ENCODE data around the gene LMCD1.

The LMCD1 gene

DNA sequence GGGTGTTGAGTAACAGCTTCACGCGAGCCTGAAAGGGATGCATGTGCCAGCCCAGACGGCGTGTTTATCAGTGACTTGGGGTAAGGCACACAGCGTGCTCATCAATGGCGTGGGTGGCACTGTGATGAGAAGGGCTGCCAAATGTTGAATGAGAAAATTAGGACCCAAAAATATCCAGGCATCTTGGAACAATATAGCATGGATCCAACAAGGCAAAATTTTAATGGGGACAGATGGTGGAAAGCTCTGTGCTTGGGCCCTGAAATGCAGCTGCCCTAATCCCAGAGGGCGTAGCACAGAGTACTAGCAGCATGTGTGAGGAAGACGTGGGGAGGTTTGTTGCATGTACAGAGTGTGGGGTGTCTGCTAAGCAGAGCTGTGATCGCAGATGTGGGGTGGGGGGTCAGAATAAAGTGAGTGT is 94.1 kb downstream of the LMCD1 start:
- no peak for DNase-seq

DNA sequence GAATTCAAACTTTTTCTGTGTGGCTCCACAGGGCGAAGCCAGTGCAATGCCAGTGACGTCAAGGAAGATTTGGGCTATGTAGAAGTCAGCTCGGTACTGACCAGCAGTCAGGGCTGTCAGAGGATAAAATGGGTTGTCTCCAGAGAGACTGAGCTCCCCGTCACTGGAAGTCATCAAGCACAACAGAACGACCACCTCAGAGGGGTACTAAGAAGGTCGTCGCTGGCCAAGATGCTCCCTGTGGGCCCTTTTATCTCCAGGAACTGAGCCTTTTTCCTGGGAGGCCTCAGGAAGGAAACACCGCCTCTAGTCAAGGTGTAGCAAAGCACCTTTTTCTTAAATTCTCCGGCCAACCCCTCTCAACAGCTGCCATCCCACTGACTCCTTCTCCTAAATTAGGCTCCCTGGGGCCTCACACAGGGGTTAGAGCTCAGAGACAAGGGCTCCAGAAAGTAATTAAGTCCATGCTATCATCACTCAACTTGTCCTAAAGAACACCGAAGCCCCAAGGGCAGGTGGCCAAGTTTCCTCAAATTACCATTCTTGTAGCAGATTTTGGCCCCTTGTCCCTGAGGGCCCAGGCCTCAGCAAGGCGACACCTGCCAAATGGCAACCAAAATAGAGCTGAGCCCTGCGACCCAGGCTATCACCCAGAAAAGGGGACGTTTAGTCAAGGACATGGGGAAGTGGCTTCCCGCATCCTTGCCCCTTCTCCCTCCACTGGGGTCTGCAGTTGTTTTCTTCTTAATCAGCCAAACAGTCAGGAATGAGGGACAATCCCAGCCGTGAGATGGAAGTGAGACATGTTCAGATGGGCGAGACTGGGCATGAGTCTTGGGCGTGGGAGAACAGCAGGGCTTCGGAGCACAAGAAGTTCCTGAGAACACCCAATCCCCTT is 94.9 kb downstream of the LMCD1 start:
- no peak for DNase-seq

DNA sequence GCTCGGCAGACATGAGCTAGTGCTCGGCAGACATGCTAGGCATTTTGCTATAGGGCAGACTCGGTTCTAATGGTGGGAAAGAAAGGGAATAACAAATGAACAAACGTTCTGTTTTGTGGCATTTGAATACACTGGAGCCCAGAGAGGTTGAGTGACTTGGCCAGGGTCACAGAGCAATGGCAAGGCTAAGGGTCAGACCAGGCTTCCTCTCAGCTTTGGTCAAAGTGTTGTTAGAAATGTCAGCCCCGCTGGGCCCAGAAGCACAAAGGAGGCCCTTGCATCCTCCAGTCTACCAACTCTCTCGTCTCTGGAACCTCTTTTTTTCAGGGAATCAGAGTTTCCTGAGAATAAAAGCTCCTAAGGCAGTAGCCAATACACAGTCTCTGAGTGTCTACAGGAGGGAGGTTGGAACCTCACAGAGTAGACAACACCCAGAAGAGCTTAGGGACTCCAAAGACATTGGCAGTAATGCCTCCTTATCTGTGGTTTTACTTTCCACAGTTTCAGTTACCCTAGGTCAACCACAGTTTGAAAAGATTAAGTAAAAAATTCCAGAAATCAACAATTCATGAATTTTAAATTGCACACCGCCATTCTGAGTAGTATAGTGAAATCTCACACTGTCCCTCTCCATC is 95.7 kb downstream of the LMCD1 start:
- peak; percentile 57 for DNase-seq

DNA sequence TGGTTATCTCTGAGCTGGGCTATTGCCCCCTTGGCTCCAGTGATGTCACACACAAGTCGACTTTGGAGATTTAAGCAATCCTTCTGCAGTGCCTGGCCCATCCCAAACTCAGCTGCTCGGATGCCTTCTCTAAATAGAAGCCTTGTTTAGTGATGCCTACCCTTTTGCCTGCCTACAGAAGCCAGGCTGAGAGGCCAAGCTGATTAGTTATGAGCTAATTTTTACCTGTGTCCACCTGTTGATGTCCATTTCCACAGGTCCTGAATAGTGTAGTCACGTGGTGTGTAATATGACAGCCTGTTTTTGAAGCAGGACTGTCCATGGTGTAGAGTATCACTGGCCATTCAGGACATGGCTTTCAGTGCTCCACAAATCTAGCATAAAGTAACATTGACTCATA is 97.5 kb downstream of the LMCD1 start:
- no peak for DNase-seq

DNA sequence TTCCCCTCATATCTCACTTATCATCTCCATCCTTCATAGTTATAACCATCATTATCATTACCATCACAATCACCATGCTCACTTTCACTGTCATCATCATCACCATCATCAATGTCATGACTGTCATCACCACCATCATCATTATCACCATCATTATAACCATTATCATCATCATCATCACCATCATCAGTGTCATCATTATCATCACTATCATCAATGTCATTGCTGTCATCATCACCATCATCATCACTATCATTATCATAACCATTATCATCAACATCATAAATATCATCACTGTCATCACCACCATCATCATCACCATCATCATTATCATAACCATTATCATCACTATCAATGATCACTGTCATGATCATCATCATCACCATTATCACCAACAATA is 98.8 kb downstream of the LMCD1 start:
- DNase-seq = no peak

DNA sequence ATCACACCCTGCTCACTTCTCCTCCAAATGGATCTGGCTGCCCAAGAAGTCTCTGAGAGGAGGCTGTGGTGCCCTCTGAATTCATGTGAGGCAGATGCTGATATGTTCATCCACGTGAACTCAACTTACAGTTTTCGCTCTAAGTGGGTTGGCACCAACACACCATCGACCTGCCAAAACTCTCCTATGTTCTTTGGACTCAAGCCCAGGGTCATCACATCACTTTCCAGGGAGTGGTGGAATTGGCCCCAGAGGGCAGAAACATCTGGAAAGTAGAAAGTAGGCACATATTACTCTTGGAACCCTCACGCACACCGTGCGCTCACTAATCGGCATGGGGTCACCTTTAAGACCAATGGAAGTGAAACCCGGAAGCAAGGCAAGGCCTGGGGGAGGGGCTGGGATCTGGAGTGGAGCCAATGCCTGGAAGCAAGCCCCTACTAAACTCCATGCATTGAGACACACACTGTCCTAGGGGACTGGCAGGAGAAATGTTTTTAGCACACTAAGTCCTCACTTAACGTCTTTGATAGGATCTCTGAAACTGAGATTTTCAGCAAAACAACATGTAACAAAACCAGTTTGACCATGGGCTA is 101.6 kb downstream of the LMCD1 start:
- DNase-seq = no peak

DNA sequence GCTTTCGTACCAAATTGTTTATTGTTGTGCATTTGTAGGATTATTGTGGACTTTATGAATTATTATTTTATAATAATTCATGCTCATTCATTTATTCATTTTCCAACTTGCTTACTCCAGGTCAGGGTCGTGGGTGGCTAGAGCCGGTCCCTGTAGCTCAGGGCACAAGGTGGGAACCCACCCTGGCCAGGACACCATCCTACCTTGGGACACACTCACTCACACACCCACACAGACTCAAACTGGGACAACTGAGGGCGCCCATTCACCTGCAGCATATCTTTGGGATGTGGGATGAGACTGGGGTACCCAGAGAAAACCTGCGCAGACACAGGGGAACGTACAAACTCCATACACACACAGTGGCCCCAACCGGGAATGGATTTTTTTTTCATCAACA is 102.4 kb downstream of the LMCD1 start:
- no peak for DNase-seq

DNA sequence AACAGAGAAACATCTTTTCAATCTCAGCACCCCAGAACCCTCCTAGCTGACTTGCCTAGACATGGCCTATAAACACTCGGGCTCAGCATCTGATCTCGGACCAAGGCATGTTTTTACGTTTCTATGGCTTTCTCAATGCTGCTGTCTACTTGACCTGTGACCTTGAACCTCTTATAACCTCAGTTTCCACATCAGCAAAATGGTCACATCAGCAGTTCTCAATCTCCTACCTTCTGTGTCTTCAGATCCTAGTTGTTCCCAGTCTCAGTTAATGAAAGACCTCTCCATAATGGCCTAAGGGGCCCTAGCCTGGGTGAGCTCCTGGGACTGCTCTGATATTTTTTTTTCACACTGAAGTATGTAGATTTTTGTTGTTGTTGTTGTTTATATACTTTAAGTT is 103.4 kb downstream of the LMCD1 start:
- DNase-seq = no peak

DNA sequence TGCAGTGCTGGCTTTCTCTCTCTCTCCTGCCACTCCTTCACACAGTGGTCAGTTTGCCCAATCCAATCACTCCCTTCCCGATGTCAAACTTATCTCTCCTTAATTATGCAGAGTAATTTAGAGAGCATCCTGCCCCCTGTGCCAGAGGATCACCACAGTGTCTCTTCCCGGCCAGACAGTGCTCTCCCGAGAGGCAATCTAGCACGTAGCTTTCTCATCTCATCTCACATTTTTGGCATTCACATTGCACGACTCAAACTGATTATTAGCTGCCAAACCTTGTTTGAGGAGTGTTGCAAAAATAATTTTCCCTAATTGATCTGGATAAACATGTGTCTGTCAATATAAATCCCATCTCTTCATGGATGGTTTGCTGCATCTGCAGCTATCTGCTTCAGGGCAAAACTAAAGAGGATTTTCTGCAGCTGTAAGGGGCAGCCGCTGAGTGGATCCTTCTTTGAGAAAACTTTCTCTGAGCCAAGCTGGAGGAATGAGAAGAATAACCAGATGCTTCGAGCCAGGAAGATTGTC is 105.1 kb downstream of the LMCD1 start:
- no peak for DNase-seq

DNA sequence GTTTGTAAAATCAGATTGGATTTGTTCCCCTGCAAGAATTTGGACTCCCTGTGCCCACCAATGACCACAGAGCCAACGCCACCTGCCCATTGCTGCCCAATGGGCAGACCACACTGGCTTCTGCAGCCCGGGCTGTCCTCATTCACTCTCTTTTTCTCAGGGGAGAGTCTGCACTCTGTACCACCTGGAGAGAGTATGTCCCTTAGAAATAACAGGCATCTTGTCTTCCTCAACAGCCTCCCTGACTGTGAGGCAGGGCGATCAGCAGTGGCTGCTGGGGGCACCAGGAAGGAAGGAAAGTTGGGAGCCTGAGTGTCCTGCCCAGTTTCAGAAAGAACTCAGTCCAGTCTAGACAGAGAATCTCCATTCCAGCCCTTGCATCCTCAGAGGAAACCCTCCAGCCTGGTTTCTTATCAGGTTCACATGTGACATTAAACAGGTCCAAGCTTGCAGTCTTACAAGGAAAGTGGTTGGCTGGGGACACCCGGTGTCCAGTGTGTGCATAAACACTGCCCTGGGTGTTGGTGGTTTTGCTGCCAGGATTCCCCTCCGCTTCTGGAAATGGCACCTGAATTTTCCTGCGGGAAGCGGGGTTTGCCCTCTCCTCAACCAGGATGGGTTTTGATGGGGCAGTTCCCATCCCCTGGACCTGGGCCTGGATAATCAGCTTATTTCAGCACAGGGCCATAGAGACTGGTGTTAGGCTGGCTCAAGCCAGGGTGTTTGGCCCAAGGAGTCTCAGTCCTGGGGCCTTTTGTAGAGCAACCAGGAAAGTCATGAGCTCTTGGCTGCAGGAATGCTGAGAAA is 105.8 kb downstream of the LMCD1 start:
- DNase-seq = peak; percentile 42

DNA sequence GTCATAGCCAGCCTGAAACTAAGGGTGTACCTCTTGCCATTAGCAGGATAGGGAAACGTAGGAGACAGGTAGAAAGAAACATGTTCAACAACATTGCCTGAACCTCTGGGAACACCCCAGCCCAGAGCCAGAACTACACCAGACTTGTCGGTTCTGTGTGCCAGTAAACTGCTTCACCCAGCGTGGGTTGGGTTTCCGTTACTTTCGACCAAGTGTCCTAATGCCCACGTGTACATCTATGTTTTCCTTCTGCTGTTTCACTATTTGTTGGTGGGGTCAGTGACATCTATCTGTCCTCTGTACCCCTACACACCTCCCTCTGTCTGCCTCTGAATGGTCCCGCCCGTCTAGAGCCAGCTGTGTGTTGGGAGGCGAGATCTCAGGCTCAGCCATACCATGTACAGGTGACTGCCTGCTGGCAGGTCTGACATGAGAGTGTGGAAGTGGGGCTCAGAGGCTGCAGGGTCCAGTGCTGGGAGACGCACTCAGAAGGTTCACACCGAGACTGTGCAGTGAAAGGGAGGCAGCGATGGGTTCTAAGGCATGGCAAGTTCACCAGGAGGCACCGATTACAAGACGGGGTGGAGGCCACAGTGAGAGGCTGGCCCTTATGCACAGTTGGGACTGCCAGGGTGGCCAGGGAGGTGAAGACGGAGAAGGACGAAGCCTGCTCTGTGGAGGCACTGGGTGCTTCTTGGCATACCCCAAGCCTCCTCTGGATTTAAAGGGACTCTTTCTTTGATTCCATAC is 106.6 kb downstream of the LMCD1 start:
- DNase-seq = no peak

DNA sequence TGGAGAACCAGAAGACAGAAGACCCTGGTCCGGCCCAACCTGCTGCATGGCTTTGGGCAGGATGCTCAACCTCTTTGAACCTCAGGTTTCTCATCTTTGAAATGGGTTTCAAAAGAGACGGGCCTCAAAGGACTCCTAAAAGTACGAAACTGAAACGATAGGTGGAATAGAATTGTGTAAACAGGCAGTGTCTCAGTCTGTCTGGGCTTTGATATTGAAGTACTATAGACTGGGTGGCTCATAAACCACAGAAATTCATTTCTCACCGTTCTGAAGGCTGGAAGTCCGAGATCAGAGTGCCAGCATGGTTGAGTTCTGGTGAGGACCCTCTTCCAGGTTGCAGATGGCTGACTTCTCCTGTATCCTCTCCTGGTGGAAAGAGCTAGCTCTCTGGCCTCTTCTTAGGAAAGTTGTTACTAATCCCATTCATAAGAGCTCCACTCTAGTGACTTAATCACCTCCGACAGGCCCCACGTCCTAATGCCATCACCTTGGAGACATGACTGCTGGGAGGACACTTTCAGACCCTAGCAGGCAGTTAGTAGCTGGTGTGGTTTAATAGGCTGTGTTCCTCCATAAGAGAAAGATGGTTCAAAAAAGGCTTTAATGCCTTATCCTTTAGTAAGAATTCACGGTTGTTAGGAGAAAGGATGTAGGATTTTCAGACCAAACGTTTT is 107.3 kb downstream of the LMCD1 start:
- no peak for DNase-seq

DNA sequence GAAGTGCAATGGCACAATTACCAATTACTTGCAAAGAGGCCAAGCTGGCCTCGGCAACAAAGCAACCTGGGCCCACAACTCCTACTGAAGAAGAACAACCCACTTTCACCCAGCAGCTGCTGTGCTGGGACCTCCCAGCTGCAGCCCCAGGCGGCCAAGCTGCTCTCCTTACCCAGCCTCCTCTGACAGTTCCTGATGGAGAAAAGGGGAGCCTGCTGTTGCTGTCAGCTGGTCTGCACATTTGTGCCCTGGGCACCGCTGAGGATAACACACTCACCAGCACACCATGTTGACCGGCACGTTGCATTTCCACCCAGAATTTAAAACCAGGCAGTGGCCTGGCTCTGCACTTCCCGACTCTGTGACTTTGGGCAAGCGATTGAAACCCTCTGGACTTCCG is 109.3 kb downstream of the LMCD1 start:
- DNase-seq = no peak

DNA sequence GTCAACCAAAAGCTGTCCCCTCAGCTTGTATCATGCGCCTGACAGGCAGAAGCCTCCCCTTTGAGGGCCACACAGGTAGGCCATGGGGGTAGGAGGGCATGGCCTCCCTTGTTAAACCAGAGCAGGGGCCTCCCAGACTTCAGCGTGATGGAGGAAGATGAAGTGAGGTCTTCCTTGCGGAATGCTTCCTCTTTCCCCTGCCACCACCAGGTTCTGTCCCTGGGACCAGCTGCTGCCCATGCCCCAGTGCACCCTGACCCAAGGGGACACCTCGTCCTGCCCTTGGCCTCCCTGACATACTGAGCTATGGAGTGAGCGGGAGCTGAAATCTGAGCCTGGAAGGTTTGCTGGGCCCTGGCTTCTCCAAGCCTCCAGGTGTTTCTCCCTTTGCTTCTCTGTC is 116.3 kb downstream of the LMCD1 start:
- DNase-seq = no peak

DNA sequence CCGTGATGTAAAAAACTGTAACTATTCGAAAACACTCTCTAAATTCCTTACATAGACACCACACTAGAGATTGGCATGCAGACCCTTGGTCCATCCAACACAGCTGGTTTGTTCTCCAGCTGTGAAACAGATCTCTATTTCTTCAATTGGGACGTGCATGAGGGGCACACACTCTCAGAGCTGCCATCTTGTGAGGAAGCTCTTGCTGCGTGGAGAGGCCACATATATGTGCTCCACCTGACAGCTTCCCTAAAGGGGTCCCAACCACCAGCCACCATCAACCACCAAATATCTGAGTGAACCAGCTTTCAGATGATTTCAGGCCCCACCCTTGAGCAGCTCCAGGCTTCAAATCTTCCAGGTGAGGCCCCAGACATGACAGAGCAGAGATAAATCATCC is 117.3 kb downstream of the LMCD1 start:
- DNase-seq = no peak

DNA sequence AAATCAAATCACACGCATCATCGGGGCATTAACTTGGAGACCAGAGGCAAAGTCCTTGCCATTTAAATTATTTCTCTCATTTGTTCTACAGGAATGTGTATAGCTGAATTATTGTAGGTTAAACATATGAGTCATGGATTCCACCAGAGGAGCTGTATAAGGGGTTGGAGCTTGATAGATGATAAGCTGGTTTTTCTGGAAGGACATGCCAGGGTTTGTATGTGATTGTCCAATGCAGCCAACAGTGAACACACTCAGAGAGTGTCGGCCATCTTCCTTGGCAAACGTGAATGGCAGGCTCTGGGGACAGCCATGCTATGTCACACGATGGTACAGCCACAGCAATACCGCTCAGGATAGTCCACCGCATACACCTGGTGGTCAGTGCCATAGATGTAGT is 117.9 kb downstream of the LMCD1 start:
- no peak for DNase-seq

DNA sequence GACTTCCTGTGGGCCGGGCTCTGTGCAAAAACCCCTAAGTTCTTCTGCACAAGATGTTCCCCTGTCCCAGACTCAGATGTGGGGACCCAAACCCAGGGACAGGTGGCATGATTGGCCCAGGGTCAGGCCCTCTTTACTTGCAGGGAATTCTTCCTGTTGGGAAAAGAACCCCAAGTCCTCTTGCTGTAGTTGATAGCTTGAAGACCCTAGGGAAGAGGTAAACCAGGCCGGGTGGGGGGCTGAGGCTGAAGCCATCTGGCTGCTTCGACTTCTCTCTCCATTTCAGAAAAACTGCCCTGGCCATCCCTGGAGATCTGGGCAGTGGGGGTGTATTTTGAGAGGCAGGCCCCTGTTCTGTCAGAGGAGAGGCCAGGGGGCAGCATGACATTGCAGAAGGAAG is 119.5 kb downstream of the LMCD1 start:
- no peak for DNase-seq

DNA sequence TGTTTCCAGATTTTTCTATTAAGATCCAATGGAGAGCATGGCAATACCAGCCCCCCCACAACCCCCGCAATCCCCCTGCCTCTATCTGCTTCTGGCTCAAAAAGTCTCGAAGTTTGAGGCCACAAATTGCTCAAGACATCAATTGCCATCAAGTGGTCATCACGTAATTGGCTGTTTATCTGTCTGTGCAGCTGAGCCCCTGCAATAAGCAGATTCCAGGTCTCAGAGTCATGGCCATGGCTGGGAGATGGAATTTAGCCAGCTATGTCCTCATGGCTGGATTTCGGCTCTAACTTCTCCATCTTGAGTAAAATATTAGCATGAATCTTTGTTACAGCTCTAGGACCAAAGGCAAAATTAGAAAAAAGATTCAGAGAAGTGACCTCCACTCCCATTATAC is 120.2 kb downstream of the LMCD1 start:
- no peak for DNase-seq

DNA sequence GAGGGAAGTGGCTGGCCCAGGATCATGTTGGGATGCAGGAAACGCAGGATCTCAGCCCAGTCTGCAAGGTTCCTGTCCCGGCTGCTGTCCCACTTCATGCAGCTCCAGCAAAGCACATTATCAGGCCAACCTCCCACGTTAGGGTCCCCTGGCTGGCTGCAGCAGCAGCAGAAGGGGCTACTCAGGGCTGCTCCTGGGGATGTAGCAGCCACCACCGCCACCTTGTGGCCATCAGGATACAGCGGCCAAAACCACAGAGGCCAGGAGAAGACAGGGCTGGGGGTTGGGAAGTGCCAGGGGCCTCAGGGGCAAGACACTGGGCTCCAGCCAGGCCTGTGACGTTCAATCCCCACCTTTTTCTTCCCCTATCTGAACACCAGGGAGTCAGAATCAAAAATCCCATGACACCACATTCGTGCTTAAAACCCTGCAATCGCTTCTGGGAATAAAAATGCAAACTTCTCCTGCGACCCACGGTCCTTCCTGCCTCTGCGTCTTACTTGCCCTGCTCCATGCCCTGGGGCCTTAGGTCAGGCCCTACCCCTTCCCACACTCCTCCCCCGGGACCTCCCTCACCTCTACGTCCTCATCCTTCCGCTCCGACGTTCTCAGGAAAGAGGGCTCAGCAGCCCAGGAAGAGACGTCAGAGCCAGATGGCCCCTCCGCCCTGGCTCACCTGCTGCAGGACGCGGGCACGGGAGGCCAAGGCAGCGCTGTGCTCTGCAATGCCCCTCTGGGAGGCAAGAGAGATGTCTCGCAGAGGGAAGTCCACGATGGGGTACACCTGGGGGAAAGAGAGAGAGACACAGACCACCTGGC is 121.5 kb downstream of the LMCD1 start:
- peak; percentile 50 for DNase-seq

DNA sequence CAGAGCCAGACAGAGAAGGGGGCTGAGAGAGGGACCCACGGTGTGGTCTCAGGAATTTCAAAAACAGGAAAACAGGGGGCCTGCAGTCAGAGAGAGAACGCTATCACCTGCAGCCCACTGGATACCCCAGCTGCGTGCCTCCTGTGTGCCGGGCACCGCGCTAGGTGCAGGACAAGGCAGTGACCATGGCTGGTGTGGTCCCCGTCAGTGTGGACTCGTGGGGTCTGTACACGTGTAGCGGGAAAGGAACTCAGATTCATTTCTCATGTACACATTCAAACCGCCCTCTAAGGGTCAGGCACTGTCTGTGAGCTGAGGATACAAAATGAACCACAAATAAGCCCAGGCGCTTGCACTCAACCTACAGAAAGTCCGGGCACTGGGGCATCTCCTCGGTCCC is 122.1 kb downstream of the LMCD1 start:
- no peak for DNase-seq

All from hematopoietic multipotent progenitor cell treated with erythropoietin and hydrocortisone succinate and interleukin-3 and kit ligand, for 8 days (in vitro differentiated cells).